NT2/D1 (cell line): ENCODE measurements around the gene CD2AP.

Experiments
- DNase-seq: peaks from one replicate; pipeline ENCODE4 v3.0.0-alpha.2; 2011; ENCODE audit warnings: low read depth, low spot score
- H3K27me3 ChIP-seq: 2 replicates; pipeline ENCODE4 v1.6.0; 2011; ENCODE audit warnings: mild to moderate bottlenecking; ENCODE audit not compliant: insufficient read length, insufficient read depth
- H3K36me3 ChIP-seq: 2 replicates; pipeline ENCODE4 v1.6.1; 2011; ENCODE audit warnings: mild to moderate bottlenecking, low read length, mixed read lengths; ENCODE audit not compliant: insufficient read depth, insufficient read length
- H3K4me1 ChIP-seq: 2 replicates; pipeline ENCODE4 v1.5.1; 2011; ENCODE audit not compliant: insufficient read depth, insufficient read length
- H3K4me3 ChIP-seq: 2 replicates; pipeline ENCODE4 v1.5.1; 2011; ENCODE audit warnings: low read depth; ENCODE audit not compliant: insufficient read length
- H3K9ac ChIP-seq: 2 replicates; pipeline ENCODE4 v1.6.0; 2011; ENCODE audit warnings: low read depth; ENCODE audit not compliant: insufficient read length
- H3K9me3 ChIP-seq: 2 replicates; pipeline ENCODE4 v1.5.1; 2011; ENCODE audit warnings: mild to moderate bottlenecking, low read length; ENCODE audit not compliant: insufficient read depth
- SUZ12 ChIP-seq: IDR thresholded peaks from 2 replicates; pipeline ENCODE4 v1.6.1; 2011; ENCODE audit not compliant: insufficient read length, insufficient read depth; ENCODE audit errors: extremely low read depth
- YY1 ChIP-seq: IDR thresholded peaks from 2 replicates; pipeline ENCODE4 v1.6.1; 2011; ENCODE audit not compliant: insufficient read length, insufficient read depth
- ZNF274 ChIP-seq: IDR thresholded peaks from 2 replicates; pipeline ENCODE4 v1.6.1; 2011; ENCODE audit warnings: mild to moderate bottlenecking, low read depth, low read length

Gene CD2AP

DNA sequence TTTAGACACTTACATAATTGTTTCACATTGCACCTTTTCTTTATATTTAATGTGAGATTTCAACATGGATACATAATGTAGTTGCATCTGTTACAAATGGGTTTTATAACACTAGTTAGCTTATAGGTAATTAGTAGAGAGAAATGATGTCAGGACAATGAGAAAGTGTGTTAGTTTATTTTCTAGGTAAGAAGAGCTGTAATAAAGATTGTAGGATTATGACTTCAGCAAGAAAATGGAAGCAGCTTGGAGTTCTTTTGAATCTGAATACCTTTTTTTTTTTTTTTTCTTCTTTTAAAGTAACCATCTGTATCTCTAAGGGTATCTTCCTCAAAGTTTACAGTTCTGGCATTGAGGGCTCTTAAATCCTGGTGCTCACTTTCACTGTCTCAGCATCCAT is 35.3 kb downstream of the CD2AP start:
- Histone ChIP-seq H3K9me3 (peaks cover 4% of the 10 kb centered on the region), H3K4me3 (no peak overlapping the region), H3K27me3 (no peaks in the 10 kb centered on the region), H3K4me1 (no peaks in the 10 kb centered on the region), H3K36me3 (peaks cover 18% of the 10 kb centered on the region), H3K9ac (no peak overlapping the region)
- no peak for TF ChIP-seq YY1
- no peak for TF ChIP-seq SUZ12
- no peak for TF ChIP-seq ZNF274
- DNase-seq = no peak

DNA sequence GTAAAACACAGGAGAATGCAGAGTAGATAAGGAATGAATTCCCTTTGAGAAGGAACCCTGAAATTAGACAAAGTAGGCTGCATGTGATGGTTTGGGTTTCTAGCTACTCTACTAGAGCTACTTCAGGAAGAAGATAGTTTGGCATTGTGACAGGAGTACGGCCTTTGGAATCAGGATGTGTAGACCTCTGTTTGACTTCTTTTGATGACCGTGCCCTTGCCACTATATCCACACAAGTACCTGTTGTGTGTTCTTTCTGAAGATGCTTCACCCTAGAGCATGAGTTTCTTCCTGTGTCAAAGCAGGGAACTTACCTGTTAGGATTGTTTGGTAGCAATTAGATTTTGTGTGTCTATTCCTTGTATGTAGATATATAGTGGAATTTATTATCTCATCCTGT is 41.7 kb downstream of the CD2AP start:
- H3K4me1 ChIP-seq = no peaks in the 10 kb centered on the region
- TF ChIP-seq YY1 (no peak), ZNF274 (no peak), SUZ12 (no peak)
- no peak overlapping the region for H3K4me3 ChIP-seq
- no peaks in the 10 kb centered on the region for H3K27me3 ChIP-seq
- no peak overlapping the region for H3K9ac ChIP-seq
- H3K9me3 ChIP-seq = no peaks in the 10 kb centered on the region
- peaks cover 7% of the 10 kb centered on the region for H3K36me3 ChIP-seq
- DNase-seq = no peak

DNA sequence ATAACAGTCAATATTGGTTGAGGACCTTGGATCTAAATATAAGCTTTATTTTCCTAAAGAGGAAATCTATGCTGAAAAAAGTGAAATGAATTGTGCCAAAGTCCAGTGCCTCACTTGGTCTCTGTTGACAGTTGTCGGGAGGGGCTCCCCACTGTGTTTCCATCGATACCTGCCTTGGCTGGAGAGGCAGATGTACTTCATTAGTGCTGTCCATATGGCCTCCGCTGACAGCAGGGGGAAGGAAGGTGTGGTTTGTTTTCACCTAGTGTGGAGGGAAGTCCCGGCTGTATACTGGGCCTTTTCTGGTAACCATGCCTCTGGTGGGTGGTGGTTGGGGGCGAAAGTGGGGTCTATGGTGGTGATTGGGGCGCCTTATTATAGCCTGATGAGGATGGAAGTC is 42.7 kb downstream of the CD2AP start:
- H3K4me1 ChIP-seq = no peaks in the 10 kb centered on the region
- no peak overlapping the region for H3K4me3 ChIP-seq
- H3K9ac ChIP-seq = no peak overlapping the region
- peaks cover 7% of the 10 kb centered on the region for H3K36me3 ChIP-seq
- H3K27me3 ChIP-seq = no peaks in the 10 kb centered on the region
- DNase-seq = no peak
- no peak for TF ChIP-seq SUZ12
- TF ChIP-seq YY1 = no peak
- no peak for TF ChIP-seq ZNF274
- H3K9me3 ChIP-seq = no peaks in the 10 kb centered on the region

DNA sequence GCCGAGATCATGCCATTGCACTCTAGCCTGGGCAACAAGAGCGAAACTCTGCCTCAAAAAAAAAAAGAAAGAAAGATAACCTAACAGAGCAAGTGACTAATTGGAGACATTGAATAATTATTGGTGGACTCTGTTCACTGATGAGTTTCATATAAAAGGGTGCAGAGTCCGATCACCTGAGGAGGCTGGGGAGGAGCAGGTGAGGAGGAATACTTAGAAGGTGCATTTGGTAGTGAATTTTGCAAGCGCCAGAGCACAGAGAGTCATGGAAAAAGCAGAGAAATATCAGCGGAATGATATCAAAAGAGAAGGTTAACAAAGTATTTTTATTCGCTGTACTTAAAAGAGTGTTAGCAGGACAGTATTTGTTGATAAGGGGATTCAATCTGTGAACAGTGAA is 44.4 kb downstream of the CD2AP start:
- no peak overlapping the region for H3K9ac ChIP-seq
- H3K4me1 ChIP-seq = no peaks in the 10 kb centered on the region
- TF ChIP-seq YY1 (no peak), SUZ12 (no peak), ZNF274 (no peak)
- H3K36me3 ChIP-seq = peaks cover 3% of the 10 kb centered on the region
- H3K9me3 ChIP-seq = no peaks in the 10 kb centered on the region
- no peaks in the 10 kb centered on the region for H3K27me3 ChIP-seq
- no peak overlapping the region for H3K4me3 ChIP-seq
- DNase-seq = no peak

DNA sequence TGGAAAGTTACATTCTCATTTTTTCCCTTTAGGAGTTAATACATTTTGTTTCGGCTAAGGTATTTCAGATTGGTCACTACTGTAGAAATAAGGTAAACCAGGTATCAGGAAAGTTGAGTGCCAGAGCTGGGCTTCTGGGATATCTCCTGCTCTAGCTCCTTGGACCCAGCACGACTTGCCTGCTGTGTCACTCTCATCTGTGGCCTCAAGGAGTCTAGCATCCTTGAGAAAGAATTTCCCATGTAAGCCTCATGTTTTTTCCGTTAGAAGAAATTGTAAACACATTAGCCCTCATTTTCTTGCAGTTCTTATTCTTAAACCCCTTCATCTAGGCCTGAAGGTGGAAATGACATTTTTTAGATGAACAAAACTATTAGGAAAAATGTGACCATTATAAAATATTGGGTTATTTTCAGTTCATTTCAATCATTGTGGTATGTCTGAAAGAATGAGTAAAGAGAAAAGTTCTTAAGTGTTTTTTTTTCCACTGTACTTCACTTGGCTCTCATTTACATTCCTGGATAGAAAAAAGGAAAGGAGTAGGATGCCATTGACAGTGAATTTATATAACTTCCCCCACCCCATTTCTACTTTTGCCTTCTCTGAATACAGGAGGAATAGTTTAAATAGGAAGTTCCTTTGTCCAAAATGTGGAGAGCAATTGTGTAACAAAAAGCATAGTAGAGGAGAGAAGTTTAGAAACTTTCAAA is 46.7 kb downstream of the CD2AP start:
- TF ChIP-seq ZNF274 (no peak), YY1 (no peak), SUZ12 (no peak)
- Histone ChIP-seq H3K9ac (no peak overlapping the region), H3K27me3 (no peaks in the 10 kb centered on the region), H3K4me3 (no peak overlapping the region), H3K36me3 (peaks cover 8% of the 10 kb centered on the region), H3K9me3 (no peaks in the 10 kb centered on the region), H3K4me1 (no peaks in the 10 kb centered on the region)
- DNase-seq = no peak

DNA sequence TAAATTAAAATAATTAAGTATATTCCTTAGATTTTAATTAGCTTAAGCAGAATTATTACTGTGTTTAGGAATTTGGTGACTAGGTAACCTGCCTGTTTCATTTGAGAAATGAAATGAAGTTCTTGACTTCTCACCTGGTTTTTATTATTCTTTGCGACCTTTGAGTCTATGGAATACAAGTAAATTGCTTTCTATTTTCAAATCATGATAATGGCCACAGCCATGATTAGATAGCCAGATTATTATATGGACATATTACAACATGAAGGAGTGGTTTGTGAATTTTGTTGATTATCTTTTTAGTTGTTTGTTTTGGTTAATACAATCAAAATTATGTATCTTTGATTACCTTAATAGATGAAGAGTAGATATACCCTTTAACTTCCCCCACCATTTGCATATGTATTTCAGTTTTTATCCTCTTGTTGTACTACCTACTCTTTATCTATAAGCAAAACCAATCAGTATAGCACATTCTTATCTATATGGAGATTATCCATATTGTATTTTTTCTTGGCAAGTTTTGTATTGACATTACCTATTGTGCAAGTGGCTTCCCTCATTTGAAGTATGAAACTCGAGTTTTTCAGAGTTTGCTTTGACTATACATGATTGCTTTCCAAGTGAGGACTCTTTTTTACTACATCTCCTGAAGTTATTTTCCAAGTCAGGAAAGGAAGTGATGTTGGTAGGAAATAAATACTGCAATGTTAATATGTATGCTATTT is 47.9 kb downstream of the CD2AP start:
- Histone ChIP-seq H3K9ac (no peak overlapping the region), H3K9me3 (no peaks in the 10 kb centered on the region), H3K4me3 (no peak overlapping the region), H3K27me3 (no peaks in the 10 kb centered on the region), H3K36me3 (peaks cover 9% of the 10 kb centered on the region), H3K4me1 (no peaks in the 10 kb centered on the region)
- TF ChIP-seq YY1 (no peak), ZNF274 (no peak), SUZ12 (no peak)
- no peak for DNase-seq

DNA sequence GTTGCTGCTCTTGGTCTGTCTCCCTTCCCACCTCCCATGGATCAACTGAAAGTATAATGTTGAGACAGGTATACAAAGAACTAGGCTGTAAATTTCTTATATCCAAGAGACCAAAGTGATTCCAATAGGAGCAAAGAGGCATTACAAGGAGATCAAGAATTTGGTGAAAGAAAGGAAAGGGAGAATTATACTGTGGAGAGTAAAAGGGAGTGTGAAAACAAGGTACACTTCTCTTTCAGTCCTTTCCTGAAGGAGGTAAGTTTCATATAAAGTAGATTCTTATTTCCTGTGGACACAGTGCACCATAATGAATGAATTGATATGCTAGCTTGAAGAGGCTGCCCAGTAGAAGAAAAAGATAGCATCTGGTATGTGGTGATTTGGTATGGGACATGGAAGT is 49.7 kb downstream of the CD2AP start:
- H3K4me3 ChIP-seq = no peak overlapping the region
- no peaks in the 10 kb centered on the region for H3K4me1 ChIP-seq
- H3K36me3 ChIP-seq = peaks cover 9% of the 10 kb centered on the region
- H3K9ac ChIP-seq = no peak overlapping the region
- no peak for TF ChIP-seq ZNF274
- TF ChIP-seq YY1 = no peak
- TF ChIP-seq SUZ12 = no peak
- no peaks in the 10 kb centered on the region for H3K9me3 ChIP-seq
- DNase-seq = no peak
- H3K27me3 ChIP-seq = no peaks in the 10 kb centered on the region
